ENCODE measurements around the gene PCDHGA1. TPM values are rescaled to one million over a fixed set of nuclear protein-coding genes. Genes with fewer than 3 reads are reported as not detected.
"Not testable (repeated sequence)": the region's sequence is repeated elsewhere in the genome, so short reads cannot be mapped to it uniquely, and the experiment has no call there.

Gene PCDHGA1
- total RNA-seq, 6 donors from 2014 or later, result 0.15 to 0.51 (median 0.24) TPM; not detected in 2

GRCh38 chr5:141412854-141413539 is 82.7 kb downstream of the PCDHGA1 start, which contains the start of gene PCDHGA10:
PCDHGA10 (plus strand) TSS chr5:141412987; CDS start chr5:141413176, 189 bp downstream.
- no peaks in the 10 kb centered on the region for H3K36me3 ChIP-seq
- no peaks in the 10 kb centered on the region for H3K27me3 ChIP-seq
- peaks cover 0 to 8% (median 0%) of the 10 kb centered on the region in 4 donors for H3K4me1 ChIP-seq
- WGBS, 2 donors, result 19 to 26% methylated on average over 30 to 31 of the region's 31 CpGs
- ATAC-seq (ENCODE audit: low FRiP score in 2 of 2) (peak; percentile 65 to 68), DNase-seq (peak; percentile 58 to 77)
- H3K9me3 ChIP-seq, result peaks cover 44 to 85% (median 72%) of the 10 kb centered on the region in 4 donors
- peak within 1 kb of the TSS; percentile 6 to 47 (median 36) for H3K4me3 ChIP-seq
- TF ChIP-seq, protein P1, sequence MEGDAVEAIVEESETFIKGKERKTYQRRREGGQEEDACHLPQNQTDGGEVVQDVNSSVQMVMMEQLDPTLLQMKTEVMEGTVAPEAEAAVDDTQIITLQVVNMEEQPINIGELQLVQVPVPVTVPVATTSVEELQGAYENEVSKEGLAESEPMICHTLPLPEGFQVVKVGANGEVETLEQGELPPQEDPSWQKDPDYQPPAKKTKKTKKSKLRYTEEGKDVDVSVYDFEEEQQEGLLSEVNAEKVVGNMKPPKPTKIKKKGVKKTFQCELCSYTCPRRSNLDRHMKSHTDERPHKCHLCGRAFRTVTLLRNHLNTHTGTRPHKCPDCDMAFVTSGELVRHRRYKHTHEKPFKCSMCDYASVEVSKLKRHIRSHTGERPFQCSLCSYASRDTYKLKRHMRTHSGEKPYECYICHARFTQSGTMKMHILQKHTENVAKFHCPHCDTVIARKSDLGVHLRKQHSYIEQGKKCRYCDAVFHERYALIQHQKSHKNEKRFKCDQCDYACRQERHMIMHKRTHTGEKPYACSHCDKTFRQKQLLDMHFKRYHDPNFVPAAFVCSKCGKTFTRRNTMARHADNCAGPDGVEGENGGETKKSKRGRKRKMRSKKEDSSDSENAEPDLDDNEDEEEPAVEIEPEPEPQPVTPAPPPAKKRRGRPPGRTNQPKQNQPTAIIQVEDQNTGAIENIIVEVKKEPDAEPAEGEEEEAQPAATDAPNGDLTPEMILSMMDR (IDR thresholded peaks at IDR 0.05), result peak; percentile 7 to 41 (median 24)
- TF ChIP-seq EP300 (IDR thresholded peaks at IDR 0.05), result no peak
- H3K27ac ChIP-seq, result no peak within 1 kb of the TSS

GRCh38 chr5:141413540-141414069 is 83.3 kb downstream of the PCDHGA1 start:
- Histone ChIP-seq H3K9me3 (peaks cover 45 to 86% (median 73%) of the 10 kb centered on the region in 4 donors), H3K4me1 (peaks cover 0 to 8% (median 1%) of the 10 kb centered on the region in 4 donors), H3K36me3 (no peaks in the 10 kb centered on the region), H3K27me3 (no peaks in the 10 kb centered on the region), H3K4me3 (peak overlapping the region in 3 of 4 donors; percentile 27 to 47 (median 45)), H3K27ac (no peak overlapping the region)
- ATAC-seq (ENCODE audit: low FRiP score in 2 of 2), result peak in 1 of 2 donors; percentile 12
- TF ChIP-seq, protein P1 (IDR thresholded peaks at IDR 0.05), result no peak
- TF ChIP-seq POLR2AphosphoS5 (IDR thresholded peaks at IDR 0.05), result no peak
- TF ChIP-seq EP300 (IDR thresholded peaks at IDR 0.05), result no peak
- no peak for TF ChIP-seq POLR2A (IDR thresholded peaks at IDR 0.05)
- no peak for DNase-seq
- WGBS, 2 donors, result 21 to 25% methylated on average over 25 of the region's 25 CpGs

- not testable (repeated sequence) for H3K4me3 ChIP-seq; ATAC-seq (ENCODE audit: low FRiP score in 2 of 2); H3K27me3 ChIP-seq; H3K36me3 ChIP-seq; H3K27ac ChIP-seq
- 14 to 16% methylated on average over 3 to 10 of the region's 46 CpGs for WGBS, 2 donors
- Histone ChIP-seq H3K4me1 (peaks cover 0 to 11% (median 1%) of the 10 kb centered on the region in 4 donors), H3K9me3 (peaks cover 45 to 86% (median 74%) of the 10 kb centered on the region in 4 donors)
- peak in 1 of 2 donors; percentile 70 for DNase-seq
These were observed 84.4 kb downstream of the PCDHGA1 start for GRCh38 chr5:141414548-141415274.

- peaks cover 44 to 86% (median 74%) of the 10 kb centered on the region in 4 donors for H3K9me3 ChIP-seq
- not testable (repeated sequence) for H3K27me3 ChIP-seq; ATAC-seq (ENCODE audit: low FRiP score in 2 of 2); H3K36me3 ChIP-seq; H3K4me3 ChIP-seq; DNase-seq; H3K27ac ChIP-seq
- WGBS, 2 donors, result 19 to 21% methylated on average over 17 to 24 of the region's 24 CpGs
- H3K4me1 ChIP-seq, result peaks cover 0 to 11% (median 1%) of the 10 kb centered on the region in 4 donors
These were observed 84.9 kb downstream of the PCDHGA1 start for GRCh38 chr5:141415275-141415618.

- peak within 1 kb of the TSS; percentile 16 to 52 (median 44) for H3K4me3 ChIP-seq
- WGBS, 2 donors, result 10 to 13% methylated on average over 36 to 47 of the region's 47 CpGs
- not testable (repeated sequence) for H3K36me3 ChIP-seq, H3K27me3 ChIP-seq
- DNase-seq (peak; percentile 78 to 92), ATAC-seq (ENCODE audit: low FRiP score in 2 of 2) (peak; percentile 87 to 91)
- H3K27ac ChIP-seq, result peak within 1 kb of the TSS in 2 of 4 donors; percentile 60 to 77
- H3K4me1 ChIP-seq, result peaks cover 0 to 21% (median 1%) of the 10 kb centered on the region in 4 donors
- H3K9me3 ChIP-seq, result peaks cover 55 to 92% (median 82%) of the 10 kb centered on the region in 4 donors
- TF ChIP-seq, protein P1 (IDR thresholded peaks at IDR 0.05), result peak; percentile 50 to 66 (median 60)
These were observed 87.3 kb downstream of the PCDHGA1 start, which contains the start of gene PCDHGB7 for GRCh38 chr5:141417494-141418172. PCDHGB7 (plus strand) TSS chr5:141417677; CDS start chr5:141417860, 183 bp downstream.
